PC-3 (cell line): ENCODE data around the gene CACNA1A.

Experiments used
- EZH2 ChIP-seq: fragments of 300-600 bp; sonication (generic); IDR thresholded peaks from one replicate; pipeline ENCODE4 v1.6.1; 2017; ENCODE audit warnings: antibody characterized with exemption, mild to moderate bottlenecking, low read length; ENCODE audit not compliant: unreplicated experiment
- TF ChIP-seq, protein P1 (sequence below): fragments of 300-600 bp; sonication (generic); conservative IDR thresholded peaks from 2 replicates; pipeline ENCODE4 v1.5.1; 2017; ENCODE audit warnings: antibody characterized with exemption, low read depth, mild to moderate bottlenecking, low read length

DNA sequence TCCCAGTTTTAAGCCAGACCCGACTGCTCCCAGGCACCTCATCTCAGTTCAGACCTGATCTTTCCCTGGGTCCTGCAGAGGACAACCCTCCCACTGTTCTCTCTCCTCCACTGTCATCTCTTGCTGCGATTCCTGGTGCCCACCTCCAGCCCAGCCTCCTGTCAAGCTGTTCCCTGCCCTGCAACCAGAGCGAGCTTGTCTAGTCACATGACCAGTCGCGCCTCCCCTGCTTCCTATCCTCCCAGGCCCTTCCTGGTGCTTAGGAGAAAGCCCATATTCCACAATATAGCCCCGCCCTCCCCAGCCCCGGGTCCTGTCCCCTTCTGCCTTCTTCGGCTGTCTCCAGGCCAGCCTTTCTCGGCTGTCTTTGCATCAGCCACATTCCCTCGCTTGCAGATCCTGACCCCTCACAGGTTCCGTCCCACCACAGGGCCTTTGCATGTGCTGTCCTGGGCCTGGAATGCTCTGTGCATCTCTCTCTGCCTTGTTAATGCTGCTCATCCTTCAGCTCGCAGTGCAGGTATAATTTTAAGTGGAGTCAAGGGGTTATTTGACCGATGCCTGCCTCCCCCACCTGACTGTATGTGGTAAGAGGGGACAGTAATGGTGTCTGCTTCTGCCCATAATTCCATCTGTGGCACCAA lies 267.3 kb downstream of the CACNA1A start:
- TF ChIP-seq EZH2: no peak
- TF ChIP-seq, protein P1, sequence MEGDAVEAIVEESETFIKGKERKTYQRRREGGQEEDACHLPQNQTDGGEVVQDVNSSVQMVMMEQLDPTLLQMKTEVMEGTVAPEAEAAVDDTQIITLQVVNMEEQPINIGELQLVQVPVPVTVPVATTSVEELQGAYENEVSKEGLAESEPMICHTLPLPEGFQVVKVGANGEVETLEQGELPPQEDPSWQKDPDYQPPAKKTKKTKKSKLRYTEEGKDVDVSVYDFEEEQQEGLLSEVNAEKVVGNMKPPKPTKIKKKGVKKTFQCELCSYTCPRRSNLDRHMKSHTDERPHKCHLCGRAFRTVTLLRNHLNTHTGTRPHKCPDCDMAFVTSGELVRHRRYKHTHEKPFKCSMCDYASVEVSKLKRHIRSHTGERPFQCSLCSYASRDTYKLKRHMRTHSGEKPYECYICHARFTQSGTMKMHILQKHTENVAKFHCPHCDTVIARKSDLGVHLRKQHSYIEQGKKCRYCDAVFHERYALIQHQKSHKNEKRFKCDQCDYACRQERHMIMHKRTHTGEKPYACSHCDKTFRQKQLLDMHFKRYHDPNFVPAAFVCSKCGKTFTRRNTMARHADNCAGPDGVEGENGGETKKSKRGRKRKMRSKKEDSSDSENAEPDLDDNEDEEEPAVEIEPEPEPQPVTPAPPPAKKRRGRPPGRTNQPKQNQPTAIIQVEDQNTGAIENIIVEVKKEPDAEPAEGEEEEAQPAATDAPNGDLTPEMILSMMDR: no peak
